Activated T-cell treated with anti-CD3 and anti-CD28 coated beads for 24 hours (primary cell): Measurements from ENCODE around the gene METTL4.

Experiments
- DNase-seq: peaks from one replicate; pipeline ENCODE4 v3.0.0-alpha.2; 2020; ENCODE audit warnings: low read depth

Gene METTL4

GRCh38 chr18:2571200-2572170 lies at the start of gene METTL4, which contains the start of gene NDC80:
Gene METTL4 (minus strand): TSS chr18:2571505. CDS start chr18:2567216, 4,289 bp downstream.
Gene NDC80 (plus strand): TSS chr18:2571557. CDS start chr18:2572986, 1,429 bp downstream.
- DNase-seq, result peak; percentile 73

DNA sequence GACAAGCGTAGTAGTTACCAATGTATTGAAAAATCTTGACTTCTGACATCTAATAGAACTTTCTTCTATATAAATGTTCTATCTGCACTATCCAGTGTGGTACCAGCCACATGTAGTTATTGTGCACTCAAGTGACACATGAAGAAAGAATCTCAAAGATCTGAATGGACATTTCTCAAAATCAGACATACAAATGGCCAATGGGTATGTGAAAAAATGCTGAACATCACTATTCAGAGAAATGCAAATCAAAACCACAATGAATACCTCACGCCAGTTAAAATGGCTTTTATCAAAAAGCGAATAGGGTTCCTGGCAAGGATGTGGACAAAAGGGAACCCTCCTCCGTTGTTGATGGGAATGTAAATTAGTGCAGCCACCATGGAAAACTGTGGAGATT lies 46.7 kb upstream of the METTL4 start:
- no peak for DNase-seq

DNA sequence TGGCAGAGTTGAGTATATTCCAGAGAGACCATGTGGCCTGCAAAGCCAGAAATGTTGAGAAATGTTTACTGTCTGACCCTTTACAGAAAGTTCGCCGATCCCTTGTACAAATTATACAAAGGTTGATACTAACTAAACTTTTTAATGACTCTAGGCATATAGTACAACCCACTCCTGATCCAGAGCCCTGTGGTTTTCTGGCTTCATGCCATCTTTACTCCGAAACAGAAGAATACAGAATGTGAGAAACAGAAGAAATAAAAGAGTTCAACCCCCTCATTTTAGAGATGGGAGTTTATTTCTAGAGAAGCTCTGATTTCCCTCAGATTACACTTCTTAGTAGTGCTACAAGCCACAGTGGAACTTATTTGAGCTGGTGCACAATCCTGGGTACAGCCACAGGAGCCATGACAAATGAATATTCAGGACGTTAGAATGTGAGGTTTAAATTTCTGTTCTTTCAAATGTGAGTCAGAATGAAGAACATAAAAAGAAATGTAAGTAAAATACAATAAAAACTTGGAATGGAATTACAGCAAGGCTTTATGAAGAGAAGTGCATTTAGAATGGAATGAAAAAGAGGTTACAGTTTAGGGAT lies 46.2 kb upstream of the METTL4 start:
- DNase-seq, result no peak

GRCh38 chr18:2612996-2613395 lies 41.7 kb upstream of the METTL4 start:
- DNase-seq, result no peak

- DNase-seq, result no peak
Measured at GRCh38 chr18:2610549-2610948, 39.2 kb upstream of the METTL4 start.

DNA sequence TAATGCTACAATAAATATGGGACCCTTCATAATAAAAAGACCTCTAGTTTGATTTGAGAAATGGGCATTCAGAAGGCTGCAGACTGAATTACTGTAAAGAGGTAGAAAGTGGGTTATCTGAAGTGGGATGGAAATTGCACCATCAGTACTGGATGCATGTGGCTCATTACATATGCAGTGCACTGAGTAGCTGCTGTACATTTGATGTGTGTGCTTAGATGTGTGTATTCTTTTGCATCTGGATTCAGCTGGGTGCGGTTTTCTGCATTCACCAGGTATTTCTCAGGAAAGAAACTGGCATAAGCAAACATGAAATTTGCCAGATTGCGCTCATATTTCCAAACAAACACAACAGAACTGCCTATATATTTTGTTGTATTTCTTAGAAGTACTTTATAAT lies 38.3 kb upstream of the METTL4 start:
- no peak for DNase-seq

- no peak for DNase-seq
Measured at GRCh38 chr18:2606335-2606734, 35.0 kb upstream of the METTL4 start.

DNA sequence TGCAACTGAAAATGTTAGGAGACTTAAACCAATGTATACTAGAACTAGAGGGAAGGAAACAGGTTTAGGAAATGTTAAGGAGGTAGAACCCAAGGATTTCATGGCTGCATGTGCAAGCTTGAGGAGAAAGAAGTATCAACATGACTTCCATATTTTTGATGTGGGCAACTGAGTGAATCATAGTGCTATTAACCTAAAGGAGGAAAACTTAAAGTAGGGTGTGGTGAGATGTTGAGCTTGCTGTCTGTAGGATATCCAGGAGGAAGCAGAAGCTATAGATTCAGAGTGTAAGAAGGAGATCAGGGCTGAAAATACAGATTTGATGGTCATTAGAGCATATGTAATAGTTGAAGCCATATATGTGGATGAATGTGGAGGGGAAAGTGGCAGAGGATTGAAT lies 31.5 kb upstream of the METTL4 start:
- DNase-seq, result no peak

- no peak for DNase-seq
Measured at GRCh38 chr18:2597639-2598038, 26.3 kb upstream of the METTL4 start.

GRCh38 chr18:2590303-2590702 lies 19.0 kb upstream of the METTL4 start:
- DNase-seq, result no peak

DNA sequence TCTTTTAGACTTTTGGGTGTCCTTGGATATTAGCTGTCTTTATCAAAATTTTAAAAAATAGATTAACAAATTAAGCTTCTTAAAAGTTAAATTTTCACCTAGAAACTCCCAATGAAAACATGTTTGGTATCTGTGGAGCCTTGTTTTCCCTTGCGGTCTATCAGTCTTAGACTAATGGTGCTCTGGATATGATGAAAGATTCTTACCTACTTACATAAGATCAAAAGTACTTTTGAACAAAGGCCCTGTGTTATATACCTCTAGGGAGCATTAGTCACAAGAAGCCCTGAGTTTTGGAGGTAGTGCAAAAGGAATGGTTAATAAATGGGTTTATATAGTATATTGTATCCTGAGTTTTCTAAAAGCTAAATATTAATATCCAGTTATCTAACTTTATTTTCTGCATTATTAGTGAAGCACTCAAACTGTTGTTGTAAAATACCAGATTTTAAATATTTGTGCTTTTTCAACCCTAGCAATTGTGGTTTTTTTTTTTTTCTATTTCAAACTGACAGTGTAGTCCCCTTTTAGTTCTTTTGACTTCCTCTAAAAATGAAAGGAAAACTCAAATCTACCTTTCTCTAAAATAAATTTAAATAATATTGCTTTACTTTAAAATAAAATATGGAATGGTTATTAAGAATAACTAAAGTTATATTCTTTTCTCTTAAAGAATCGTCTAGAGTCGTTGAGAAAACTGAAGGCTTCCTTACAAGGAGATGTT lies 18.2 kb upstream of the METTL4 start:
- DNase-seq, result no peak

- no peak for DNase-seq
Measured at GRCh38 chr18:2588666-2589344, 17.5 kb upstream of the METTL4 start.

DNA sequence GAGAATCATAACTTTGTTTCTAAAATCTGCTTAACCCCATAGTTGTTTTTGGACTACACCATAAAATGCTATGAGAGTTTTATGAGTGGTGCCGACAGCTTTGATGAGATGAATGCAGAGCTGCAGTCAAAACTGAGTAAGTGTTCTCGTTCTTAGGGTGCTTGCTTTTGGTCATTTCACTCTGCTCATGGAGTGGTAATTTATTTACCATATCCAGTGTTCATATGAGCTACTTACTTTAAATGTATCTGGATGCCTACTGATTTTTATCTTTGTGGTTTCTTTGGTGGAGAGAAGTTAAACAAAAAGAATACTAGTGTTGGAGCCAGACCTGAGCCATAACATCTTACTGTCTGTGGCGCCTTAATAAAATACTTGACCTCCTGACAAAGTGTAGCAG lies 16.5 kb upstream of the METTL4 start:
- DNase-seq, result no peak

DNA sequence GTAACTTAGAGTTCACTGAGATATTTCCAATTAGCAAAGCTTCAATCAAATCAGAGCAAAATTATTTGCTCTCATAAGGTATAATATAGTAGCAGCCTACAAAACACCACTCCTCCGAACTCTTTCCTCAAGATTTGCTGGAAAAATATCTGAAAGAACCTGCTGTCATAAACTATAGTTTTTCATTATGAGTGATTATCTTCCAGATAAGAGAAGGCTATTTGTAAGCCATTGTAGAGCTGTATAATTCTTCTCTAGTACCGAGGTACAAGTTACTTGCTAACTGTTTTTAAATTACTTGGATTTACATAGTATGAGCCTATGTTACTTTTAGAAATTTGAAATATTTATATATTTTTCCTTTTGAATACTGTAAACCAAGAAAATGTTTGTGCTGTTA lies 2.1 kb upstream of the METTL4 start:
- no peak for DNase-seq

DNA sequence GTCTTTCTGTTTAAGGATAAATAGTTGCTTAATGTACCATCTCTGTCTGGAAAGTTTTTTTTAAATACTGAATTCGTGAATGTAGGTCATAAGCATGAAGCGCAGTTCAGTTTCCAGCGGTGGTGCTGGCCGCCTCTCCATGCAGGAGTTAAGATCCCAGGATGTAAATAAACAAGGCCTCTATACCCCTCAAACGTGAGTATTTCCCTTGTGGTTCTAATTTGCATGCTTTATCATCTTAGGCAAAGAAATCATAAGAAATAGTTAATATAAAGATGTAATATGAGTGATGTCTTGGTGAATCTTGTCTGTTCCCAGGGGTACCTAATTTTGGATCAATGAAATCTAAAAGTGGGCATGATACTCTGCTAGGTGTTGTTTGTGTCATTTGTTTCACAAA lies 1.6 kb upstream of the METTL4 start:
- DNase-seq, result no peak

- DNase-seq, result no peak
Measured at GRCh38 chr18:2572171-2572569, 865 bp upstream of the METTL4 start.

DNA sequence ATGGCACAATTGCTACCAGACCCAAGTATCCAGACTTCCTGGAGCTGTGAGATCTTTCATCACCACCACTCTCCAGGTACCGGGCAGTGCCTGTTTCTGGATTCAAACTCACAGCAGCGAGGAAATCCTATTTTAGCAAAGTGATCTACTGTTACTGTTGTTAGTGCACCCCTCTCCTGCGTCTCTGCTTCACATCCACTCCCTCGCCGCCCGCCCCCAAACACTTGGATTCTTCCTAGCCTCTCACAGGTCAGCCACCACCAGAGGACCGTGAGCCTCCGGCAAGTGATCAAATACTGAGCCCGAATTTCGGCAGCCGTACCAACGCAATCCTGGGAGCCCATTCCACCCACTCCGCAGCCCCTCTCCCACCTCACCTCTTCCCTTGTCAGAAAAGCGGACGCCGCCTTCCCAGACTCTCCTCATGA lies 519 bp downstream of the METTL4 start:
- DNase-seq, result peak; percentile 46

DNA sequence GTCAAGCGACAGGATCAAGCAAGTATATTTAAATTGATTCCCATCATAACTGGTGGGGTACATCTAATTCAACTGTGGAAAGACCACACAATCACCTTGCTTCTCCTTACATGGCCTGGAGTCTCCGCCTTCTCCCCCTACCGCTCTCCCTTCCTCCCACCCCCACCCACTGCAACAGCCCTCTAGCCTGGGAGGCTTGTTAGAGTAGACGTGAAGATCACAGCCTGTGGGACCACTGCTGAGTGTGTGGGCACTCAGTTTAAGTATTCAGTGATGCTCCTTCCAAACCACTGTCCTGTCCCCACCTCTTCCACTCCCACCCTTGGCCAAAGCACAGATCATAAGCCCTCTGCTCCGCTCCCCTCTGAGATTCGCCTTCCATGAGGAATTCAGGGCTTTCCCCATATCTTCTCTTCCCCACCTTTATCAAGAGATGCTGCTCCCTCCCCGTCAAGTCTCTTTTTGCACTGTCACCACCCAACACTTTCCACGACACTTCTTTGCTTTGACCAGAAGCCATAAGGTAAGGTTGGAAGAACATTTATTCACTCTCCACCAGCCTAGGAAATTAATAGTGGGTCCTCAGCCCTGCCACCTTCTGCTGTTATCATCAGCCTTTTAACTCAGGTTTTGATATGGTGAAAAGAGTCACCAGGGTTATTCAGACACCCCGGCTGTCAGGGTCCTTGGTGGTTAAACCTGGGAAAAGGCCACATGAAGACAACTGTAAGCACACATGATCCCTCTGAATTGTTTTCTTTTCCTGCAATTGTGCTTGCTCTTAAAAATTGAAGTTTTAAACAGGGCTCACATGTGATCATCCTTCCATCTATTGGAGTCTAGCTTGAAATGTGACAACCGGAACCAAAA lies 1.7 kb downstream of the METTL4 start:
- DNase-seq, result no peak

GRCh38 chr18:2568605-2569004 lies 2.7 kb downstream of the METTL4 start:
- DNase-seq, result no peak

DNA sequence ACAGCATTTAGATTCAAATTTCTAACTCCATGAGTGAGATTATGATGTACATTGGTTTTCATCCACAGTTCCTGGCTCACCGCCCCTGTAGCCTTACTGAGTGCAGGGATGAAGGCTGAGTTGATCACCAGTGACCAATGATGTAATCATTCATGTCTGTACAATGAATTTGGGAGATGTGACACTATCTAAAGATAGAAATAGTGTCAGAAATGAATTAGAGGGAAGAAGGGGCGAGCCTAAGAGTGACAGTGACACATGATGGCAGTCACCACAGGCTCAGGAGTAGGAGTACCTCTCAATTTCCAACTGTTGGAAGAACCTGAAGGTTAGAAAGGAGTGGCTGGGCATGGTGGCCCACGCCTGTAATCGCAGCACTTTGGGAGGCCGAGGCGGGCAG lies 3.2 kb downstream of the METTL4 start:
- DNase-seq, result no peak

DNA sequence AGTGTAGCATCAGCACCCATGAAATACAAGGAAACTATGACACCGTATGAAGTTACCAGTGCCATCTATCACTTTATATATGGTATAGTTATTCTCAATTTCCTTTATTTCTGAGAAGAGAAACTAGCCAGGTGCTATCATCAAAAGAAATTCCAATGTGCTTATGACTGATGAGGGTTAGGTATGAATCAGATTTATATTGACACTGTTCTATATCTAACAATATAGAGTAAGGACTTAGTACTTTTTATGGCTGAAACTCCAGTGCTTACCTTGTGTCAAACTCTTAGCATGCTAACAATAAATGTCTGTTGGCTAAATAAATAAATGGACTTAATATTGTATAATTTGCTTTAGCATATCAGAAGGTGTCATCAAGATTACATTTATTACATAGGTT lies 6.9 kb downstream of the METTL4 start:
- DNase-seq, result no peak
